AG20443 (cell line): ENCODE results near the gene ACR.

ENCODE experiments used
- DNase-seq: peaks from one replicate; pipeline ENCODE4 v3.0.0; 2012; ENCODE audit warnings: low spot score, mixed read lengths

Gene ACR

DNA sequence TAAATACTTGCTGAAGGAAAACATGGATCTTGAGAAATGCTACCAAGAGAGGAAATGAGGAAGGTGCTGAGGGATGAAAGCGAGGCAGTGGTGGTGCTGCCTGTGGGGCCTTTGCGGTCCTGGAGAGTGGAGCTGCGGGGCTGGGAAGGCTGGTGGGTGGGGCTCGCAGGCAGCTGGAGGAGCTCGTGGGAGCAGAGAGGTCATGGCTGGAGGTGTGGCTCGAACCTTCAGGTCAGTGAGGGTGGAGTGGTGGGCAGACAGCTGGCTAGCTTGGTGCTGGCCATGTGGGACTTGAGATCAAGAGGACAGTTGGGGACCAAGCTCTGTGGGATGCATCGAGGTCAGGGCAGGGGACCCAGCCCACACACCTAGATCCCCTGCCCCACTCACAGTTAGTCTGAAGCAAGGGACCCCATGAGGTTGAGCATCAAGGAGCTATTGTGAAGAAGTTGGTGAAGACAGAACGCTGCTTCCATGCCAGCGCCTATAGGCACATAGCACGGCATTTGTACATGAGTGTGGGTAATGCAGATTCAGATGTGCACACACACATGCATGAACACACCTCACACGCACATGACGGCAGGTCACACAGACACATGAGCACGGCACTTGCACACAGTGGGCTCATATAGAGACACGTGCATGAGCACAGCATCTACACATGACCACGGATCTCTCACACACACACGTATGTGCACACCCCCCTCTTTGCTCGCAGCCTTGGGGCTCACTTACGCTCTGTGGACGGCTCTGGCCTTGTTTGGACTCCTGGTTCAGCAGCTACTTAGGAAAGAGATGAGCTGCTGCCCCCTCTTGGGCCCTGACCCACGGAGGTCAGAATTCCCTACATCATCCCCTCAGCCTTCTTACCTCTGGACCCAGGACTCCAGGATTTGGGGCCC lies 34.9 kb upstream of the ACR start:
- no peak for DNase-seq

DNA sequence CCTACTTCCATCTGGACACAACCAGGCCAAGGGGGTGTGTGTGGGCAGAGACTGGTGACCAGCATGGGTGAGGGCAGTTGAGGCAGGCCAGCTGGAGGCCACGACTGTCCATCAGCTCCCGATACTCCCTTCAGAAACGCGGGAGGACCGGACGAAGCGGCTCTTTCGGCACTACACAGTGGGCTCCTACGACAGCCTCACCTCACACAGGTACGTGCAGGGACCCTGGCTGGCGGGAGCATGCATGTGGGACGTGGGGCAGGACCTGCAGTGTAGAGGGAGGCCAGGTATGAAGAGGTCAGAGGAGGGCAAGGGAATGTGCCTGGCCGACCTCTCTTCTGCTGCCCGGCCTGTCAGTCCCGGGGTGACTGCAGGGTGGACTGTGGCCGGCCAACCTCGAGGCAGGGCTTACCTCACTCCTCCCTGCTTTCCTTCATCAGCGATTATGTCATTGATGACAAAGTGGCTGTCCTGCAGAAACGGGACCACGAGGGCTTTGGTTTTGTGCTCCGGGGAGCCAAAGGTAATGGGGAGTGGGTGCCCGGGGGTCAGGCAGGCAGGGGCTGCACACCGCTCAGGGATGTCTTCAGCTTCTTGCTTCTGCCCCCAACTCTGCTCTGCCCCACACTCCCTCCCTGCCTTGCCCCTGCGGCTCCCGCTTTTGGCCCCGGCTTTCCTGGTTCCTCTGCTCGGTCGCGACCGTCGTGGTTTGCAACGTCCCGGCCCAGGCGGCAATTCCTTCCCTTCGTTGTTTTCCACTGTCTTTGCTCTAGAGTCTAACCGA lies 34.1 kb upstream of the ACR start:
- no peak for DNase-seq

DNA sequence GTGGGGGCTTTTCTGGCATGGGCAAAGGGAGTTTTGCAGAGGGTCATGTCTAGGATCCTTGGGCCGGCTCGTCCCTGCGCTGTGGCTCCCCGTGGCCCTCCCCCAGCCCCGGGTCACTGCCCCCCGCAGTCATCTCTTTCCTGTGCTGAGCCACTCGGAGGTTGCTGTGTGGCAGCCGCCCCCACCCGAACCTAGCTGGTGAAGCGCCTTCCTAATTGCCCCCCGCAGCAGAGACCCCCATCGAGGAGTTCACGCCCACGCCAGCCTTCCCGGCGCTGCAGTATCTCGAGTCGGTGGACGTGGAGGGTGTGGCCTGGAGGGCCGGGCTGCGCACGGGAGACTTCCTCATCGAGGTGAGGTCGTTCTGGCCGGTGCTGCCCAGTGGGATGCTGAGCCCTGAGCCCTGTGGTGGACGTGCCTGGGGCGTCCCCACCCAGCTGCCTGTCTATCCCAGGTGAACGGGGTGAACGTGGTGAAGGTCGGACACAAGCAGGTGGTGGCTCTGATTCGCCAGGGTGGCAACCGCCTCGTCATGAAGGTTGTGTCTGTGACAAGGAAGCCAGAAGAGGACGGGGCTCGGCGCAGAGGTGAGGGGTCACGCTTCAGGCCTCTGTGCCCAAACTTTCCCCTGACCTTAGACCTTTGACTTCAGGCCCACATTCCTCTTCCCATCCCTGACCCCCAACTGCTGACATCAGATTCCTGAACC lies 33.3 kb upstream of the ACR start:
- DNase-seq = no peak

DNA sequence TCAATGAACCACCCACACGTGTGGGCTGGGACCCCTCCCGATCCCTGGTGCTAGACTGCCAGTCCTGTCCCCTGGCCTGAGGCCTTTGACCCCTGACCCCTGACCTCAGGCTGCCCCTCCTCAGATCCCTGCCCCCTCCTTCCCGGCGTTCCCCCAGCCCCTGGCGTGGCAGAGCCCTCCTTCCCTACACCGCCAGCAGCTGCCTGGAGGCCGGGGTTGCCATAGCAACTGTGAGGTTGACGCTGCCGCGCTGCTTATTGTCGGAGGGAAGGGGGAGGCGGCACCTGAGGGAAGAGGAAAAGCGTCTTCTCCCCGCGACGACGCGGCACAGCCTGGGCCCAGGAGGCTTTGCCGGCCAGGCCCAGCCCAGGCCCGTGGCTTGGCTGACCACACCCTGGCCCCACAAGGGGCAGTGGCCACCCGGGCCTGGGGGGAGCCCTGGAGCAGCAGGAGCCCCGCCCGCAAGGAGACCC lies 32.7 kb upstream of the ACR start:
- no peak for DNase-seq

DNA sequence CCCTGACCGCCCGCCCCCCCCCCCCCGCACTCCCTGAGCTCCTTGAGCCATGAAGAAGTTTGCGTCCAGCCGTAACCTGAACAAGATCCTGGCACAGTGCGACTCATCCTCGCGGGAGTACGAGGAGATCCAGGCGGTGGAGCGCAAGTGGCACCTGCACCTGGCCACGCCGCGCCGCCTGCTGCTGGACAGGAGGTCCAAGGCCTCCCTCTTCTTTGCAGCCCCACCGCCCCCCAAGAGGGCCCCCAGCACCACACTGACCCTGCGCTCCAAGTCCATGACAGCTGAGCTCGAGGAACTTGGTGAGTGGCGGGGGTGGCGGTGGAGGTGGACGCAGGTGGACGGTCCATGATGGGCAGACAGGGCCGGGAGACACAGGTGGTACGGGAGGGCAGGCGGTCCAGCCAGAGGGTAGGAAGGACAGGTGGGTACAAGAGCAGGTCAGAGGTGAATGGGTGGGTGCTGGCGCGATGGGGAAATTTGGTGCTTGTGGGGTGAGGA lies 32.1 kb upstream of the ACR start:
- no peak for DNase-seq

DNA sequence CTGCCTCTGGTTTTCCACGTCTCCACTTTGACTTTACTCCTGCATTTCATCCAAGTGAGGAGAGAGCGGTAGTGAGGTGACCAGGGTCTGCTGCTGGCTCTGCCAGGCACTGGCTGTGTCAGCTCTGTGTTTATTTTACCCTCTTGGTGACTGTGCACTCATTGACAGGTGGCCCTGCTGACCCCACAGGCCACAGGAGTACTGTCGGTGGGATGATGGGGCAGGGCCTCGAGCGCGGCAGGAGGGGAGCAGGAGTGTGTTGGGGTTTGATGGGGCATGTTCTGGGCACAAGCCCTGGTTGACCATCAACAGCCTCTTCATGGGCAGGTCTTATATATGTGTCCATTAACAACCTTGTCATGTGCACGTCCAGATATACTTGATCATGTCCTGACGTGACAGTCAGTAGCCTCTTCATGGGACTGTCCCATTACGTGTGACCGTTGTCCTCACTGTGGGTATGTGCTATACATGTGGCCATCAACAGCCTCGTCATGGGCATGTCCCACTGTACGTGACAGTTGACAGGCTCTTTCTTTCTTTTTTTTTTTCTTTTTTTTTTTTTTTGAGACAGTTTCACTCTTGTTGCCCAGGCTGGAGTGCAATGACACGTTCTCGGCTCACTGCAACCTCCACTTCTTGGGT lies 31.4 kb upstream of the ACR start:
- DNase-seq = no peak

DNA sequence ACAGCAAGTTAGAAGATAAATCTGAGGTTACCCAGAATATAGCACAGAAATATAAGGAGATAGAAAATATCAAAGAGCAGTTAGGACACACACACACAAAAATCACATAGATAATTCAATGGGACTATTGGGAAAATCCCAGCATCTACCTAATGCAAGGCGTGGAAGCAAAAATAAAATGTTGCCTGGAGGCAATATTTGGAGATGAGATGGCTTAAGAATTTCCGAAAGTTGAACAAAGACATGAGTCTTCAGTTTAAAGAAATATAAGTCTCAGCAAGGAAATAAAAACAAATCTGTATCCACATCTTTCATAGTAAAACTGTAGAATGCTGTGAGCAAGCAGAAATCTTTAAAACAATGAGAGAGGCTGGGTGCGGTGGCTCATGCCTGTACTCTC lies 29.5 kb upstream of the ACR start:
- DNase-seq = no peak

DNA sequence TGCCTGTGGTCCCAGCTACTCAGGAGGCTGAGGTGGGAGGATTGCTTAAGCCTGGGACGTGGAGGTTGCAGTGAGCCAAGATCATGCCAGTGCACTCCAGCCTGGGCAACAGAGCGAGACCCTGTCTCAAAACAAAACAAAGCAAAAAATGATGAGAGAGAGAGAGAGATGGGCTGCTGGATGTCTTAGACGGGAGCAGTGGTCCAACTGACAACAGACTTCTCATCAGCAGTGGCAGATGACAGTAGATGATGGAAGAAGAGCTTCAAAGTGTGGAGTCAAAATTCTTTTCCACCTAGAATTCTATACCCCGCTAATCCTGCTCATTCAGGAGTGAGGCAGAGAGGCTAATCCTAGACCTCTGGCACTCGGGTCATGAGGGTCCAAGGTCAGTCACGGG lies 29.0 kb upstream of the ACR start:
- no peak for DNase-seq

DNA sequence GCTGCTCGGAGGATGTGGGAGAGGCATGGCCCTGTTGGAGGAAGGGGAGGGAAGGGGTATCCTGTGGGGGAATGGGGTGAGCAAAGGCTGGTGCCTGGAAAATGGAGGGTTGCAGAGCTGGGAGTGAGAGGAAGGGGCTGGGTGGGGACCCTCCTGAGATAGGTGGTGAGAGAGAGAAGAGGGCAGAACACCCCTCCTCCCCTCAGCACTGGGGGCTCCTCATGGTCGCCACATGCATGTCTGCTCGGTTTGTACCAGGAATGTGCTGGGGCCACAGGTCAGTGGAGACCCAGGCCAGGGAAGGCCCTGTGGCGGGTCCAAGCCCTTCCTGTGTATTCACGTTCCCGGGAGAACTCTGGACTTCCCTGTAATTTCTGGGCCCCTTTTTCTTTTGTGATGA lies 27.8 kb upstream of the ACR start:
- DNase-seq = no peak

DNA sequence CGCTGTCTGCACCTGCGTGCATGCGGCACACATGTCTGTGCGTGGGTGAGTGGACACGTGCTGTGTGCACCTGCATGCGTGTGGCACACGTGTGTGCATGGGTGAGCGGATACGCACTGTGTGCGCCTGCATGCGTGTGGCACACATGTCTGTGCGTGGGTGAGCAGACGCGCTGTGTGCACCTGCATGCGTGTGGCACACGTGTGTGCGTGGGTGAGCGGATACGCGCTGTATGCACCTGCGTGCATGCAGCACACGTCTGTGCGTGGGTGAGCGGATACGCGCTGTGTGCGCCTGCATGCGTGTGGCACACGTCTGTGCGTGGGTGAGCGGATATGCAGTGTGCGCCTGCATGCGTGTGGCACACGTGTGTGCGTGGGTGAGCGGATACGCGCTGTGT lies 27.1 kb upstream of the ACR start:
- DNase-seq = no peak

DNA sequence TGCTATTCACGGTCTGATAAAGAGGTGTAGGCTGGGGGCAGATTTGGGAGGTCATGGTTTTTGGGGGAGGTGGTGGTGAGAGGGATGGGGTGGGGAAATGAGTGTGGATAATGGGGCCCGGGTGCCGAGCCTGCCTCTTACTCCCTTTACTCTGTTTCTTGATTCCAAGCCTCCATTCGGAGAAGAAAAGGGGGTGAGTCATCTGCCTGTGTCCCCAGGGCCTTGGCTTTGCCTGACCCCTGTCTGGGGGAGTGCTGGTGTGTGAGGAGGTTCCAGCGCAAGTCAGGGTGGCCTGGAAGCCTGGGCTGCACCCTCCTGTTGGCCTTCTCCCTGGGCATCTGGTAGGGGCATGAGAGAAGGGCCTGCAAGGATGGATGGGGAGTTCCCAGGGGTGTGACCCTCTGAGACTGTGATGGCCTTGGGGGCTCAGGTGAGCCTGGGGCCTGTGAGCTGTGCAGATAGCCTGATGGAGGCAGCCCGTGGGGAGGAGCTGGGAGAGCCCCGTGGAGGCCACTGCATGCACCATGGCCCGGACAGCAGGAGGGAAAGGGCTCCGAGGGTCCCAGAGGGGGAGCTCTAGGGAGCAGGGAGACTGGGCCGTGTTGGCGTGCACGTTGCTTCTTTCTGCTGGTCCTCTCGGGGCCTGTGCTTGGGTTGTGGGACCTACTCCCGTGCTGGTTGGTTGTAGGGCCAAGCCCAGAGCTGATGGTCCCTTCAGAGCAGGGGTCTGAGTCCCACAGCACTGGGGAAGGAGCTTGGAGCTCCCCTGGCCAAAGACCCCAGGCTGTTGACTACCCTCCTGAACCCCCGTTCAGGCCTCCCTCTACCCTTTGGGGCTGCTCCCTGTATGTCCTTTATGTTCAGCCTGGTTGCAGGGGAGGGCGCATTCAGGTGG lies 26.3 kb upstream of the ACR start:
- DNase-seq = no peak

DNA sequence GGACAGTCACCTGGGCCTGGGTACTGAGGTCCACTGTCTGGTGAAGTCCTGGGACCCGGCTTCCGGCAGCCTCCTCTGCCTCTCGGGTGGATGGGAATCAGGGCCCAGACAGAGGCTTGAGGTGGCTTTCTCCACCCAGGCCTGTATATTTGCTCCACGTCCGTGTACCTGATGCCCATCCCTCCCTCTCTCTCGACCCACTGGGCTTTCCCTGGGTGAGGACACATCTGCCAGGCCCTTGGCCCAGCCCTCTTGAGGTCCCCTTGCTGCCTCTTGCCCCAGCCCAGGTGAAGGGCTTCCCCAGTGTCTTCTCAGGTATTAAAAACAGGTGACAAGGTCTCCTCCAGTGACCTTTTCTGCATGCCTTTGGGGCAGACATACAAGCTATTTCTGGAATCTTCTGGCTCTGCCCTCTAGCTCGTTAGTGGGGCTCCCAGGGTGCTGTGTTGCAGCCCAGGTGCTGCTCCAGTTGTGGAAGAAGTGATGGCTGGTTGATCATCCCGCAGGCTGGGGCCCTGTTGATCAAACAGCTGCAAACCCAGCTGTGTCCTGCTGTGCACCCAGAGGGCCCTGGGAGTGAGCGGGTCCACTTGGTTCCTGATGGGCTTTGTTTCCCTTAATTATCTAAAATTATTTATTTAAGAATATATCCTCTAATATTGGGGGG lies 25.5 kb upstream of the ACR start:
- no peak for DNase-seq

DNA sequence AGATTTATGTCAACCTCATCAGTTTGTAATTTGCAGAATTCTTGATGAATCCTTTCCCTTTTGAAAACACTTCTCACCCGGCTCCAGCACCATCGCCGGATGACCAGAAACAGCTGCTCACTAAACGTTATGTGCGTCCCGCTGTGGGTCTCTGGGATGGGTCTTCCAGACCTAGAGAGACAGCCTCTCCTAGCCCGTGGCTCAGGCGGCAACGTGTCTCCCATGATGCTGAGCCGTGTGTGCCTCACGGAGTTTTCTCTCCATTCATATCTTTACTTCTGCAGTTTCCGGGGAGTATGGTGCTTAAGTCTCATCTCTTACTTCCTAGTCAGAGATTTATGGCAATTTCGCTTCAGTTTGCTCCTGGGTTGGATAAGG lies 25.0 kb upstream of the ACR start:
- no peak for DNase-seq

DNA sequence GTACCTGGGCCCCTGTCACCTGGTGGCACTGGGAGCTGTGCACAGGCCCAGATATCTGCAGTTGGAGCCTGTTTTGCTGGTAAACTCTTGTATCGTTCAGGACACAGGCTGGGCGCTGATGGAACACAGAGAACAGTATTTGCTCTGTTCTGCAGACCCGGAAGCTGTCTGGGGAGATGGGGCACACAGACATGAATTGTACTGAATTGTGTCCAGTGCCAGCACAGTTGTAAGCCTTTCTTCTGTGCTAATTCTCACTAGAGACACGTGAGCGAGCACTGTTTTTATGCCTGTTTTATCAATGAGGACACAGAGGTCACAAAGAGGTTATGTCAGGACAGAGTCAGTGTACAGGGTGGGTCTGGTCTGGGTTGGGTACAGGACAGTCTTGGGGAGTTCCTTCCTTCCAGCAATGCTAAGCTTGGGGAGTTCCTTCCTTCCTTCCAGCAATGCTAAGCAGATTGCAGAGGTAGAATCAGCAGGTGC lies 24.4 kb upstream of the ACR start:
- no peak for DNase-seq

DNA sequence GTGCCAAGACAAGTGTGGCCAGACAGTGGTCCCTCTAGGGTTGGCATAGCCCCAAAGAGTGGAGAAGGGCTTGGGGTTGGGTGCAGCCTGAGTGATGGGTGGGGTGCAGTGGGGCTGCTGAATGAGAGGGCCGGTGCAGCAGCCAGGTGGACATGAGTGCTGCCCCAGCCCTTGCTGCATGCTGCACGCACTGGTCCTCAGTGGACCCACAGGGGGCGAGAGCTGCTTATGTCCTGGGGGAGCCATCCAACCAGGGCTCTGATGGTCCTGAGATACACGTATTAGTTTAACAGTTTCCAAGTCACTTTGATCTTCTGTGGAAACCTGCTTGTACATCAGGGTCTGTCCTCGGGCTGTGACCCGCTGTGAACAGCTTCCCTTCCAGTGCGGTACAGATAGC lies 23.9 kb upstream of the ACR start:
- DNase-seq = no peak

DNA sequence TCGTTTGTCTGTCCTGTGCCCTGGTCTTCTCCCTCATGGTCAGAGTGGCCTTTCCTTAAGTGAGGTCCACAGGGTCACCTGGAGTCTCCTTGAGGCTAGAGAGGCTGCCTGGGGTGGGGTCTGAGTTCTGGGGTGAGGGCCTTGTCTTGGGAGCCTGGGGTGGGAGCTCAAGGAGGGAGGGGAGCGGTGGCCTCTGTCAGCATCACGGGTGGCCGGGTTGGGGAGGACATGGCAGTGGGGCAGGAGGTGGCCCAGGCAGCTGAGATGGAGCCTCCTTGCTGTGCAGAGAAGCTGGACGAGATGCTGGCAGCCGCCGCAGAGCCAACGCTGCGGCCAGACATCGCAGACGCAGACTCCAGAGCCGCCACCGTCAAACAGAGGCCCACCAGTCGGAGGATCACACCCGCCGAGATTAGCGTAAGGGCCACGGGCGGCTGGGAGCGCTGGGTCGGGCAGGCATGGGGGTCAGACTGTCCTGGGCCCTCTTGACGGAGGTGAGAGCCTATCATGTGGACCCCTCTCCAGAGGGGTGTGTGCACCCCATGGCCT lies 23.3 kb upstream of the ACR start:
- DNase-seq = no peak

DNA sequence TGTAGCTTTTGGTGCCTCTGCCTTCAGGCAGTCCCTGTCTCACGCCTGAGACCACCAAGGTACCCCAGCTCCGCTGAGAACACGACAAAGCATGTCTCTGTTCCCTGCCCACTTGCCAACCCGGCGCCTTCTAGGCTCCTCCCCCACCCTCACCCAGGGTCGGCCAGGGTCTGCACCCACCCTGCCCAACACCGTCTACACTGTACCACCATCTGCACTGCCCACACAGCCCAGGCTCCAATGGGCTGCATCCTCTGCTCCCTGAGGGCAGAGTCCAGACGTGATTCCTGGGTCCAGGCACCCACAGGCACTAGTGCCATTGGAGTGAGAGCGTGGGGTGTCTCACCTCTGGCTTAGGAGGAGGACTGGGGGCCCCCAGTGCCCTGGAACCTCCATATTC lies 22.8 kb upstream of the ACR start:
- DNase-seq = no peak

DNA sequence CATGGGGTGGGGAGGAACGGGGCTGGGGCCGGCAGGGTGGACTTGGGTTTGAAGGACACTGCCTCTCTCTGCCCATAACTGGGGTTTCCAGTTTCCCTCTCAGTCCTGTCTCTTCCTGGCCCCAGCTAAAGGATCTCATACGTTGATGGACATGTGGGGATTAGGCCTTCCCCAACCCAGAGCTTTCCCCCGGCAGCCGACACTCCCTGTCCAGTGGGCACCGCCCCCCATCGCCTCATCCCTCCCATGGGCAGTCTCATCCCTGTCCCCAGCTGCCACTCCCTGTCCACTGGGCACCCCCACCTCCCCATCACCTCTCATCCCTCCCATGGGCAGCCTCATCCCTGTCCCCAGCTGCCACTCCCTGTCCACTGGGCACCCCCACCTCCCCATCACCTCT lies 22.2 kb upstream of the ACR start:
- no peak for DNase-seq

DNA sequence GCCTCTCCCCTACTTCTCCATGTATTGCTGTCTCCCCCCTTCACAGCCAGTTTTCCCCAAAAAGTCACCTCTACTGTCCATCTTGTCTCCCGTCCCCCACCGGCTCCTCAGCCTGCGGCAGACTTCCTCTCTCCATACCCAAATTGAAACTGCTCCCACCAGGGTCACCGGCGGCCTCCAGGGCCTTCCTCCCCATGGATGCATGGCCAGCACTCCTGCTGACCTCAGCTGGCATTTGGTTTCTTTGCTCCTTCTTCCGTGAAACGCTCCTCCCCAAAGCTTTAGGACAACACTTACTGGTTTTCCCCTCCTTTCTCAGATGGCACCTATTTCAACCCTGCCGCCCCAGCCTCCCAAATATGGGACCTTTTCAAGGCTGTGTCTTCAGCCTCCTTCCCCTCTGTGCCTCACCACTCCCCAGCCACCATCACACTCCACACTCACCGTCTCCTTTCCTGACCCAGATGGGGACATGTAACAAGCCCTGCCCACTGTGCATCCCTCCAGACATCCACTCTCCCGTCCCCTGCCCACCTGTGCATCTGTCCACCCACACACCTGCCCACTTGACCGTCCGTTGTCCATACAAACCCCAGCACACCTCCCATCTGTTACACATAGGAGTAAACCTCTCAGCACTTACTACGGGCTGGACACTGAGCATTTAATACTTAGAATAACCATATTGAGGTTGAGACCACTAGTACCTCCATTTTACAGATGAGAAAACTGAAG lies 21.5 kb upstream of the ACR start:
- no peak for DNase-seq
